ENCODE data around the gene GNG13.

GRCh38 chr16:768428-768827, 32.1 kb downstream of the GNG13 start:
- TF ChIP-seq POLR2AphosphoS5 (IDR thresholded peaks at IDR 0.05; ENCODE audit: low read depth, low read length) (no peak), CTCF (IDR thresholded peaks at IDR 0.05) (no peak)

Data from Panc1 (cell line).